DMS114 treated with DMSO at 0.1 percent for 48 hours (cell line): ENCODE results near the gene RNF213.
"Not testable (repeated sequence)": the region's sequence is repeated elsewhere in the genome, so short reads cannot be mapped to it uniquely, and the experiment has no call there.

Experiments used
- DNase-seq: peaks from one replicate; lab custom pipeline; 2025; ENCODE audit not compliant: unreplicated experiment; lab: John Stamatoyannopoulos, UW

Gene RNF213

GRCh38 chr17:80223838-80224497 is 36.7 kb upstream of the RNF213 start:
- no peak for DNase-seq

- DNase-seq, result no peak
These were observed 36.0 kb upstream of the RNF213 start for GRCh38 chr17:80224683-80225082.

- no peak for DNase-seq
These were observed 35.4 kb upstream of the RNF213 start for GRCh38 chr17:80225230-80225629.

GRCh38 chr17:80227156-80227555 is 33.5 kb upstream of the RNF213 start:
- no peak for DNase-seq

GRCh38 chr17:80227666-80228065 is 33.0 kb upstream of the RNF213 start:
- no peak for DNase-seq

GRCh38 chr17:80228477-80228876 is 32.2 kb upstream of the RNF213 start:
- no peak for DNase-seq

GRCh38 chr17:80229011-80229410 is 31.6 kb upstream of the RNF213 start:
- no peak for DNase-seq

- DNase-seq, result no peak
These were observed 28.2 kb upstream of the RNF213 start for GRCh38 chr17:80232438-80232837.

- DNase-seq, result no peak
These were observed 27.4 kb upstream of the RNF213 start for GRCh38 chr17:80233202-80233601.

GRCh38 chr17:80236911-80237310 is 23.7 kb upstream of the RNF213 start:
- no peak for DNase-seq

GRCh38 chr17:80237386-80237785 is 23.3 kb upstream of the RNF213 start:
- no peak for DNase-seq

GRCh38 chr17:80242505-80242904 is 18.1 kb upstream of the RNF213 start:
- no peak for DNase-seq

GRCh38 chr17:80243526-80244433 is 16.9 kb upstream of the RNF213 start:
- no peak for DNase-seq

- not testable (repeated sequence) for DNase-seq
These were observed 16.2 kb upstream of the RNF213 start for GRCh38 chr17:80244448-80244847.

GRCh38 chr17:80244871-80245509 is 15.7 kb upstream of the RNF213 start:
- DNase-seq, result no peak

- no peak for DNase-seq
These were observed 14.9 kb upstream of the RNF213 start for GRCh38 chr17:80245566-80246265.

- no peak for DNase-seq
These were observed 14.4 kb upstream of the RNF213 start for GRCh38 chr17:80246266-80246681.

- DNase-seq, result no peak
These were observed 13.9 kb upstream of the RNF213 start for GRCh38 chr17:80246726-80247125.

GRCh38 chr17:80247561-80247960 is 13.1 kb upstream of the RNF213 start:
- DNase-seq, result no peak

GRCh38 chr17:80248001-80248893 is 12.4 kb upstream of the RNF213 start:
- no peak for DNase-seq
